PFSK-1 (cell line): ENCODE data around the gene GASK1A.

Source experiments
- REST ChIP-seq, 2 experiments: IDR thresholded peaks; 2 replicates each; pipeline versions ENCODE4 v1.6.1 to v1.8.0; 2011 to 2012; ENCODE audit warnings: low read depth in 2 of 2, low read length in 2 of 2, control low read depth in 1 of 2, inconsistent platforms in 1 of 2, mild to moderate bottlenecking in 1 of 2, moderate library complexity in 1 of 2; ENCODE audit not compliant: insufficient read depth in 1 of 2
- SIN3A ChIP-seq: IDR thresholded peaks from 2 replicates; pipeline ENCODE4 v1.6.1; 2012; ENCODE audit warnings: mild to moderate bottlenecking, low read length, moderate library complexity, borderline replicate concordance; ENCODE audit not compliant: insufficient read depth

- TF ChIP-seq SIN3A (no peak), REST (IDR thresholded peaks at IDR 0.05; ENCODE audit: insufficient read depth in 1 of 2, low read depth in 2 of 2, low read length in 2 of 2) (no peak)
Observed at GRCh38 chr3:43013743-43014155, 34.6 kb downstream of the GASK1A start.
